KOPT-K1 (cell line): Measurements from ENCODE around the gene BLACAT1.

ENCODE experiments used
- H3K27ac ChIP-seq: fragments of 200-600 bp; sonication (generic); 2 replicates; pipeline ENCODE4 v1.5.1; 2016; ENCODE audit warnings: antibody characterized with exemption, mild to moderate bottlenecking, low read depth, low read length; ENCODE audit not compliant: poor library complexity, severe bottlenecking
- H3K36me3 ChIP-seq: fragments of 200-600 bp; sonication (generic); 2 replicates; pipeline ENCODE4 v1.5.1; 2017; ENCODE audit warnings: antibody characterized with exemption, mild to moderate bottlenecking, low read length, moderate library complexity; ENCODE audit not compliant: insufficient read depth
- H3K9me3 ChIP-seq: fragments of 200-600 bp; sonication (generic); 2 replicates; pipeline ENCODE4 v1.5.1; 2017; ENCODE audit warnings: antibody characterized with exemption, low read length, mild to moderate bottlenecking; ENCODE audit not compliant: insufficient read depth, poor library complexity, severe bottlenecking

Gene BLACAT1

DNA sequence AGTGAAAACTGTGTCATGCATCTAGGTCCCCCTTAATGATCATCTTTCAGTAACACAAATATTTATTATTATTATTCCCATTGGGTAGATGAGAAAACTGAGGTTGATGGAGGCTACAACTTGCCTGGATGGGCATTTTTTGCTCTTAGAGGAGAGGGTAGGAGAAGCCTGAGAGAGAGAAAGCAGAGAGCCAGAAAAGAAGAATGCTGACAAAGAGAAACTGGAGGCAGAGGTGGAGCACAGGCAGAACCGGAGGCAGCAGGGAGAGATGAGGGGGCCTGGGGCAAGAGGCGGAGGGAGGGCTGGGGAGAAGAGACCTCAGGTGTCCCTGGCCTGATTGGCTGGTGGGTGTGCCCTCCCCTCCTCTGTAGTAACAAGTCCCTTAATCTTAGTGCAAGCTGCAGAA, 4.1 kb downstream of the BLACAT1 start:
- no peaks in the 10 kb centered on the region for H3K36me3 ChIP-seq
- H3K9me3 ChIP-seq: no peaks in the 10 kb centered on the region
- no peak overlapping the region for H3K27ac ChIP-seq

DNA sequence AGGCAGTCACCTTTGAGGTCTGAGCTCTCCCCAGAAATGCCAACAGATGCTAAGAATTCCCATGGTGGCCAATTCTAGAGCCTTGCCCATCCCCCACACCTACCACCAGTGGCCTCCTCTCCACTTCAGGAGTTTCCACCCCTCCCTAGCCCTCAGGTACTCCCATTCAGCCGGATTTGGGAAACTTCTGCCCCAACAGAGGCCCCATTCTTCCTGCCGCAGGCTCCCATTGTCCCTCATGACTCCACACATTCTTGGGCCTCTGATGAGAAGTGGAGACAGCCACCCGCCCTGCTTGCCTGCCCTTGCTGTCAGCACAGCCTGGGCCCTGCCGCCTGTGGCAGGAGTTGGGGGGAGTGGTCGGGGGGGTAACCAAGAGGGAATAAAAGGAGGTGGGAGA, 4.6 kb downstream of the BLACAT1 start:
- no peaks in the 10 kb centered on the region for H3K9me3 ChIP-seq
- H3K36me3 ChIP-seq: no peaks in the 10 kb centered on the region
- H3K27ac ChIP-seq: no peak overlapping the region

DNA sequence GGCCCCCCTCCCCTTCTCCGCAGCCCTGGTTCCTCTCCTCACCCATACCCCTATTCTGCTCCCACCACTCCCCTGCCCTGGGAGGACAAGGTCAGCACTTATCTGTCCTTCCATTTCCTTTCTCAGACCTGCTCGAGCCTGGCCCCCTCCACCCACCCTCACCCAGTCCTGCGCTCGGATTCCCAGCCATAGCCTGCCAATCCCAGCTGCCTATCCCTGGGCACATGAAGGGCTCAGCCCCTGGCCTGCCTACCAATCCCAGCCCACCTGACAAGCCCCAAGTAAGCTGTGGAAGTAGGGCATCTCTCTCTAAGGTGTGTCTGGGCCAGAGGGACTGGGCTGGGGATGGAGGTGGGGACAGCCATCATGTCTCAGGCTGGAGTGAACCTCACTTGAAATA, 5.4 kb downstream of the BLACAT1 start:
- Histone ChIP-seq H3K9me3 (no peaks in the 10 kb centered on the region), H3K27ac (no peak overlapping the region), H3K36me3 (no peaks in the 10 kb centered on the region)

DNA sequence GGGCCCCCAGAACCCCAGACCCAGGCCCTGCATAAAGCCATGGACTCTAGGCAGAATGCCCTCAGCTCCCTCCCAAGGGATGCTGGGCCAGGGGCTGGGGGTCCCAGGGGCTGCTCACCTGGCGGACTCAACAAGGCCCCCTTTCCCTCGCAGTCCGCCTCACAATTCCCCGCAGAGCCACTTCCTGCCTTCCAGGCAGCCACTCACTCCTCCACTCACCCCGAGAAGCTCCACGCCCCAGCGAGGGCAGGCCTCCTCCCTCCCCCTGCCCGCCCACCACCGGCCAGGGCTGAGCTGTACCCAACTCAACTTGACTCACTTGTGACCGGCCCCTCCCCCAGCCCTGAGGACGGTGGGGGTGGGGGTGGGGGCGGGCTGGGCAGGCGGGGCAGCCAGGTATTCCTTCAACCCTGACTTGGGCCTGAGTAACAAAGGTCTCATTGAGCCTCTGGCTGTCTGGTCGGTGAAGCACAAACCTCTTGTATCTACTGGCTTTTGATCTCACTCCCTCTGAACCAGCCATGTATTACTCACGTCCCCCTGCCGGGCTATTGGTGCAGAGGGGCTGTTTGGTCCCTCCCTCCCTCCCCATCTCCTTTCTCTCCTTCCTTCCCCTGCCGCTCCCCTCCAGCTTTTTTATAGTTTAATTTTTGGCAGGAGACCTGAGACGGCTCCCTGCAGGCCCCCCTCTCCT, 5.9 kb downstream of the BLACAT1 start:
- H3K27ac ChIP-seq: no peak overlapping the region
- H3K9me3 ChIP-seq: no peaks in the 10 kb centered on the region
- no peaks in the 10 kb centered on the region for H3K36me3 ChIP-seq

DNA sequence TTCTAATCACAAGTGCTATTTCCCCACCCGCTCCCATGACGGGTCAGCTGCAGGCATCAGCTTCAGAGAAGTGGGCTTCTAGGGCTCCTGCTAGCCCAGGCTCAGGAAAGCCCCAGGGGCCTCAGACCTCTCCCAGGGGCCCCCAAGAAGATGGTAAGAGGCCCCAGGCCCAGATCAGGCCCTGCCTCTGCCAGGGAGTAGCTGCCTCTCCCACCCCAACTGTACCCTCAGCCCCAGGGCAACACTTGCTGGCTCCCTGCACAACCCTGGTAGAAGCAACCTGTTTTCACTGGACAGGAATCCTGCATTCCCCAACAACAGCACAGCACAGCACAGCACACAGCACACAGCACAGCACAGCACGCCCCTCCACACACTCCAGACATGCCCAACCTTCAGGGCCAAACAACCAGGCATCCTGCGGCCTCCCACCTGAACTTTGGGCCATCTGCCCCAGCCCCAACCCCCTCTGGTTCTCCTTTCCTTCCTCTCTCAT, 6.5 kb downstream of the BLACAT1 start:
- Histone ChIP-seq H3K27ac (no peak overlapping the region), H3K36me3 (no peaks in the 10 kb centered on the region), H3K9me3 (no peaks in the 10 kb centered on the region)

DNA sequence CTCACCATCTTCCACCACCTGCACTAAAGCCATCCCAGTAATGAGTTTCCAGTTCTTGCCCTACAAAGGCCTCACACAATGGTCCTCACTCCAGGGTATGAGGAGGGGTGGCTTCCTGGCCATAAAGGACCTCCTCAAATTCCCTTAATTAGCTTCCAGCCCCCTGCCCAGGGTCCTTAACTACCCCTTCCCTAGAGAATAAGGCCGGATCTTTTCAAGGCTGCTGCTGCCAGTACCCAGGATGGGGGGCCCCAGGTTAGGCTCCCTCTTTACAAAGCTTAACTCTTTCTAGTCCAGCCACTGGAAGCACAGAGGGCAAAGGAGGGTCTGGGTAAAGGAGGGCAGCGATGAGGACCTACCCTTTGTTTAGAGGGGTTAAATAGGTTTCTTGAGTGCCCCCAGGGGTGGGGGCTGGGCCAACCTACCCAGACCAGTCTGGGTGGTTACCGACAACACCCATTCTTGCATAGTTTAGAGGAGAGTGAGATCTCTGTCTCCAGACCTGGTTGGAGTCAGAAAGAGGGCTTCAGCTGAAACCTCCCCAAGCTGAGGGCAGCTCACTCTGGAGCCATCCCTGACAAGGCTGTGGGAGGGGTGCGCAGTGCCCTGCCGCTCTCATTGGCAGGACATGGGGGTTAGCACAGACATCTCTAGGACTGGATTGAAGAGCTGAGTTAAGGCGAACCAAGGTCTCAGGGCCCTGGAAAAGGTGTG, 7.1 kb downstream of the BLACAT1 start:
- Histone ChIP-seq H3K27ac (no peak overlapping the region), H3K9me3 (no peaks in the 10 kb centered on the region), H3K36me3 (no peaks in the 10 kb centered on the region)

DNA sequence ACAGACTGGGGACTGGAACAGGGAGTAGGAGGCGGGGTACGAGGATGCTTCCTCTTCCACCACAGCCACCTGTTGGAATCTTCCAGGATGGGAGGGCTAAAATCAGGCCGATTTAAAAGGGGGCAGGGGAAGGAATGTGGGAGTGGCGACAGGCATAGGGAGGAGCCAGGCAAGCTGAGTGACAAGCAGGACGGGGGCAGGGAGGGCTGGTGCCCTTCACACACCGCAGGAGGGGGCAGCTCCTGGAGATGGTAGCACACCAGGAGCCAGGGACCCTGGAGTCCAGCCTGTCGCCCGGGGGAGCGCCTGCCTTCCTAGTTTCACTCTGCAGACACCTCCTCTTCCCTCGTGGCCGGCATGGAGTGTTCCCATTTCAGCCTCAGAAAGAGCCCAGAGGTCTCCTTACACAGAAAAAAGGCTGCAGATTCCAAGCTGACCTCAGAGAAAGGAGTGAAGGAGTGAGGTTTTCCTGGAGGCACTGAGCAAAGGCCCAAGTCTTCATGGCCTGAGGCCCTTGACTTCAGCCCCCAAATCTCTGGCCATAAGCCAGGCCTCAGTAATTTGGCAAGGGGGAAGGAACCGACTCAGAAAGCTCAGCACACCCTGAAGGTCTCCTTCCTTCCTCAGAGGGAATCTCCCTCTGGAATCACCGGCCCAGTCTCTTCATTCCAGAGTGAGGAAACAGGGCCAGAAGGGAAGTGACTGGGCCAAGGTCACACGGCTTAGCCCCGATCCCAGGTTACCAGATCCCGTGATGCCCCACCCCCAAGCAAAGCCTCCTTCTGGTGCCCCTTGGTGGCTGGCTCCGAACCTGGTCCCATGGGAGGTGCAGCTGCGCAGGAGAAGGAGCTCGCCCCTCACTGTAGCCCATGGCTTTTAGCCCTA, 8.1 kb downstream of the BLACAT1 start:
- Histone ChIP-seq H3K27ac (no peak overlapping the region), H3K9me3 (no peaks in the 10 kb centered on the region), H3K36me3 (no peaks in the 10 kb centered on the region)

DNA sequence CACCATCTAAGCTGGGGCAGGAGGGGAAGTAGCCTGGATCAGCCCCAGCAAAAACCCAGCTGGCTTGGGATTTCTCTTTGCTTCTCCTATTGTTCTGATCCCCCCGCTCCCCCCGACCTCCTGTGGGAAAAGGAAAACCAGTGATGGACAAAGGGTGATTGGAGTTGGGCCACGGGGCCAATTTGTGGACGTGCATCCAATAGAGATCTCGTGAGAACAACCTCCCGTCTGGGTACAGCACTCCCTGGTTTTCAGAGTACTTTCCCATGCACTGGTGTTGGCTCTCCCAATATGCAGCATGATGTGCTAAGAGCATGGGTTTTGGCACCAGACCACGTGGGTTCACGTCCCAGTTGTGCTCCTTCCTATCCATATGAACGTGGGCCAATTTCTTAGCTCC, 9.0 kb downstream of the BLACAT1 start:
- H3K36me3 ChIP-seq: no peaks in the 10 kb centered on the region
- no peaks in the 10 kb centered on the region for H3K9me3 ChIP-seq
- H3K27ac ChIP-seq: no peak overlapping the region

DNA sequence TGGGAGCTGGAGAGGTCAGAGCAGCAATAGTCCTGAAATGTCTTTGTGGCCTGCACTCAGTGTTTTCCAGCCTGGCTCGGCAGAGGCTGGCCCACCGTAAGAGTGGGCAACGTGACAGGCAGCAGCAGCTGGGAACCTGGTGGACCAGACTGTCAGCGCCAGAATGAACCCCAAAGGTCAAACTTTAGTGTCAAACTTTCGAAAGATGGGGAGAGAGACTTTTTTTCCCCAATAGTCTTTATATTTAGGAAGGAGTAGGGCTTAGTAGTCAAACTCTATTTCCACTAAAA, 10.3 kb downstream of the BLACAT1 start:
- Histone ChIP-seq H3K9me3 (no peaks in the 10 kb centered on the region), H3K36me3 (no peaks in the 10 kb centered on the region), H3K27ac (no peak overlapping the region)

DNA sequence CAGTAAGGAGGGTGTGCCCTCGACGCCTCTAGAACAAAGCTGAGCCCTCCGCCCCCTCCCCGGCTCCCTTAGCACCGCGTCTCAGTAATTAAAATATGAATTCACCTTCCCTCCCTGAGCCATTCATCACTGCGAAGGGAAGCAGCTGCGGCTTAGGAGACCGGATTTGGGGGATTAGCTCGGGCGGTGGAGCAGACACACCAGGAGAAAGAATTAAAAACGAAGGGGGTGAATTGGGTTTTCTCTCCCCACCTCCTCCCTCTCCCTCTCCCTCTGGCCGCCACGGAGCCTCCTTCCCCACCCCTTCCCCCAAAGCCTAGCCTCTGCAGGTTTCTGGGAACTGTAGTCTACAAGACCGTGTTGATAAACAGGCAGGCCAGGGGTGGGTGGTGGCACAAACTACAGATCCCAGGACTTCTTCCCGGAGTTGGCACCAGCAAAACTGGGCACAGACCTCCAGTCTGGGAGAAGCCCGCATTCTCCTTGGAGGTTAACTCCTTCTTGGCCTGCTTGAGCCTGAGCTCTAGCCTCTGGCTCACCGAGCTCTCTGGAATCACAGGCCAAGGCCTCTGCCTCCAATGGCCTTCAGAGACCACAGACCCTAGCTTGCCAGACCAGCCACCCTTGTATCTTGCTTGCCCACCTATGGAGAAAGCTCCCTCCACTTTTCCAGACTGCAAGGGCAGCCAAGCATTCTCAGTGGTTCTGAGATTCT, 10.8 kb downstream of the BLACAT1 start:
- Histone ChIP-seq H3K9me3 (no peaks in the 10 kb centered on the region), H3K36me3 (no peaks in the 10 kb centered on the region), H3K27ac (no peak overlapping the region)

DNA sequence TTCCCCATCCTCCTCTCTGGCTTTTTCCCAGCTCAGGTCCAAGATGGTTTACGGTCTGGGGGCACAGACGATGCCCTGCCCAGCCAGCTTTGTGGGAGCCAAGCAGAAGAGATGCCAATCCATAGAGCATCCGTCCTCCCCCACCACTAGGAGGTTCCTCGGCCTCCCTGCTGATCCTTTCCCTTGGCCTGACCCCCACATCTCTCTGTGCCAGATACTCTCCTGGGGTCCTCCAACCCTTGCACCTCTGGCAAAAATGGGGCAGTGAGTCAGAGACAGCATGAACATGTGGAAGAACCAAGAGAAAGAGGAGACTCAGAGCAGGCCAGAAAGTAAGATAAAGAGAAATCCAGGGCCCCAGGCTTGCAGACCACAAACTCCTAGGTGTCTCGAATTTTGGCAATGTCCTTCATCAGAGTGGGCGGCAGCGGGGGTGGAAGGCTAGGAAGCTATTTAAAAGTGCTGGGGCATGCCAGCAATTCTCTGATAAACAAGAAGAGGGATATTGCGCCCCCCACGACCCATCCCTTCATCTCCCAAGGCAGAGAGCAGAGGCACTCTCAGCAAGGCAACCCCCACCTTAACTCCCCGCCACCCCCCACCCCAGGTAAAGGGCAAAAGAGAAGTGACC, 11.4 kb downstream of the BLACAT1 start:
- Histone ChIP-seq H3K27ac (no peak overlapping the region), H3K36me3 (no peaks in the 10 kb centered on the region), H3K9me3 (no peaks in the 10 kb centered on the region)

DNA sequence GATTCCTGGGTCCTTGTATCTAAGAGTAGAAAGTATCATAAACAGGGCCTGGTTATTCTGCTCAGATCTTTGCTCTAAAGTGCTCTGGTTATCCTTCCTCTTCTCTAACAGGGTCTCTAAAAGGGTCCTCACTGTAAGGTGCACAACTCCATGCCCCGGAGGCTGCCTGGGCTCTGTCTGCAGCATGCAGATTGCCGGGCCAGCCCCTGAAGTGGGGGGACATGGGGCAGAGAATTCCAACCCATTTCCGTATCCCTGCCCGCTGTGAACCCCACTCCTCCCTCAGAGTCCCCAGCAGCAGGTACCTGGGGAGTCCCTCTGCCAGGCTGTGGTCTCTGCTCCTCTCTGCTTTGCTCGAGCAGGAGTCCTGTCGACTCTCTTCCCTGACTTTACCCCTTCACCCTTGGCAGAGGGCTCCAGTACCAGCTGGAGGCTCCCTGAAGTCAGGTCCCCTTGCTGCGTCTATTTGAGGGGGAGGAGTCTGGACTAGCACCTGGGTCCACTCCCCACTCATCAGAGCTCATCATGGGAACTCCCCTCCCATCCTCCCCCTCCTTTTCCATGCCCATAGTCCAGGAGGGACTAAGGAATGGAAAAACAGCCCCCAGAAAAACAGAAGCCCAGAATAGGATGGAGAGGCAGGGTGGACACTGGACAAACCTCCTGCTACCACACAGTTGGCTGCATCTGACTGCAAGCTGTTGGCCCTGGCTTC, 12.1 kb downstream of the BLACAT1 start:
- no peaks in the 10 kb centered on the region for H3K9me3 ChIP-seq
- H3K27ac ChIP-seq: no peak overlapping the region
- H3K36me3 ChIP-seq: no peaks in the 10 kb centered on the region

DNA sequence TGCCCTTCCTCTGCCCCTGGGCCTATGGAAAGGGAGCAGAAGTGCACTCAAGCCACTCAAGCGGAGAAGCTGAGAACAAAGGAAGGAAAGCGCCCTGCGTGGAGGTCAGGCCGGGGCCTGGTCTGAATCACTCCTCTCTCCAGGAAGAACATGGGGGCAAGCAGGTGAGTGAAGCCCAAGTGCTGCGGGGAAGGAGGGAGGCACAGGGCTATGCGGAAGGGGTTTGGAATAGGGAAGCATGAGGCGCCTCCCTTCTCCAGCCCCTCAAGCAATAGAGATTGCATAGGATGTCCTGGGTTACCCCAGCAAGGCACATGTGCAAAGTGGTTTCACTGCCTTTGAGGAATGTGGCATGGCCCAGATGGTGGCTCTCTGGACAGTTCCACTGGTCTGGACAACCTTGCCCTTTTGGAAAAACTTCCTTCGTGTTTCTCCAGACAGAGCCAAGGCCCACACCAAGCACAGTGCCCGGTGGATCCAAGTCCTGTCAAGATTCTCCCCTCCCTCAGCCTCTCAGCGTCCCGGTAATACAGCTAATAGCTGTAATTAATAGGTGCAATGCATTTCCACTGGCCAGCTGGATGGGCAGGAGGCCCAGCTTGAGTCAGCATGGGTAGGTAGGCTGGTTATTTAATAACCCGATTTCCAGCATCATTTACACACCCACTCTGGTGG, 13.7 kb downstream of the BLACAT1 start:
- Histone ChIP-seq H3K9me3 (no peaks in the 10 kb centered on the region), H3K27ac (no peak overlapping the region), H3K36me3 (no peaks in the 10 kb centered on the region)

DNA sequence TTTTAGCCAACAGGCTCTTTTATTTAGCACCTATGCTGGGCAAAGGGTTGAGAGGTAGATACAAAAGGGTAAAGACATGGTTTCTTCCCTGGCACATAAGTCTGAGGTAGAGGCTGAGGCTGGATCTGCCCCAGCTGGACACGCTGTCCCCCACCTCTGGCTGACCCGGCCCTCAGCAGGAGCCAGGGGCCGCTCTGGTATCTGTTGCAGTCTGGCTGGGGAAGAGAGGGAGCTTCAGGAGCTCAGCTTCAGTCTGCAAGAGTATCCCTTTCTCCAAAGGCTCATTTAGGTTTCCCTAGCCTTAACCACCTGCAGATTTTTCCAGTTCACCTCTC, 14.2 kb downstream of the BLACAT1 start:
- no peaks in the 10 kb centered on the region for H3K36me3 ChIP-seq
- H3K9me3 ChIP-seq: no peaks in the 10 kb centered on the region
- H3K27ac ChIP-seq: no peak overlapping the region
